Stimulated activated CD4-positive, alpha-beta T cell treated with anti-CD3 and anti-CD28 coated beads, TNF-alpha, amount 100 ng/mL, for 4 hours (primary cell): ENCODE measurements around the gene ATG4B.
"Not testable (repeated sequence)": the region's sequence is repeated elsewhere in the genome, so short reads cannot be mapped to it uniquely, and the experiment has no call there.

Experiments used
- DNase-seq, 3 experiments: peaks; one replicate each; pipeline ENCODE4 v3.0.0-alpha.2; 2020; ENCODE audit warnings: low read depth in 3 of 3

ATG4B gene

DNA sequence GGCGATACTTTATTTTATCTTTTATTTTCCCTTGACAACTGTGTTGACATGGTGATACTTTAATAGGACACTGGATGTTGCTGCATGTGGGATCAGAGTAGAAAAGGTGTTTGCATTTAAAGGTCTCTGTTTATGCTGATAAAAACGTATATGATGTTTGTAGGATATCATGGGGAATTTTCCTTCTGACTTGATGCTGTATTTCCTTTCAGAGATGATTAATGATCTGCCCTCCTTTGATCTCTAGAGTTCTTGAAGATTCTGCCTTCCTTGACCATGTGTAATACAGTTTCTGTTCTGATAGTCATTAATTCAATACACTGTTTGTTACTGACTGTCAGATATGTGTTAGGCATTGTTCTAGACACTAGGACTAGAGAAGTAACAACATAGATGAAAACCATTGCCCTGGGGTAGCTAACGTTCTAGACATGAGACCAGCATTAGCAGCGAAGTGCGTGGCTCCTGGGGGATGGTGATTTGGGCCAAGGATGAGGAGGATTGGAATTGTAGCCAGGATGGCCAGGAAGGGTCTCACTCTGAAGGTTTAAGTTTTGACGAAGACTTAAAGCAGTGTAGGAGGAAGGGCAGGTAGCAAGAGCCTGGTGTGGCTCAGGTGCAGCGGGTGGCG is 2.8 kb downstream of the ATG4B start:
- DNase-seq = no peak

DNA sequence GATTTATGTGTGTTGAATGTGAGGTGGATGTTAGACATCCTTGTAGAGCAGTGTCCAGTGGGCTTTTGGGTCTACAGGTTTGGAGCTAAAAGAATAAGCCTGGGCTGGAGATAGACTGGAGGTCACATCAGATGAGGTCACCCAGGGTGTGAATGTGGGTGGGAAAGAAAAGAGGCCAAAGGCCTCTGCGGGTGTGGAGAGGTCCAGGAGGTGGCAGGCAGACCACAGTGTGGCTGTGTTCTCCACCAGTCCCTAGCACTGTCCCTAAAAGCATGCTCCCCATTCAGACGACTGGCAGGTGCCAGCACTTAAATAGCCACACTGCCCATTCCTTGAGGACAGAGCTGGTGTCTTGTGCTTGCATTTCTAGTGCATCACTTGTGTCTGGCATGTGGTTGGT is 4.1 kb downstream of the ATG4B start:
- no peak for DNase-seq

- DNase-seq = no peak
Observed at GRCh38 chr2:241645056-241645914, 7.8 kb downstream of the ATG4B start.

GRCh38 chr2:241645915-241646645 is 8.6 kb downstream of the ATG4B start:
- DNase-seq = no peak

- DNase-seq = no peak
Observed at GRCh38 chr2:241648453-241648852, 11.0 kb downstream of the ATG4B start.

GRCh38 chr2:241649404-241649803 is 11.9 kb downstream of the ATG4B start:
- no peak for DNase-seq

- DNase-seq = no peak
Observed at GRCh38 chr2:241649927-241650326, 12.4 kb downstream of the ATG4B start.

GRCh38 chr2:241652142-241652541 is 14.6 kb downstream of the ATG4B start:
- DNase-seq = no peak

DNA sequence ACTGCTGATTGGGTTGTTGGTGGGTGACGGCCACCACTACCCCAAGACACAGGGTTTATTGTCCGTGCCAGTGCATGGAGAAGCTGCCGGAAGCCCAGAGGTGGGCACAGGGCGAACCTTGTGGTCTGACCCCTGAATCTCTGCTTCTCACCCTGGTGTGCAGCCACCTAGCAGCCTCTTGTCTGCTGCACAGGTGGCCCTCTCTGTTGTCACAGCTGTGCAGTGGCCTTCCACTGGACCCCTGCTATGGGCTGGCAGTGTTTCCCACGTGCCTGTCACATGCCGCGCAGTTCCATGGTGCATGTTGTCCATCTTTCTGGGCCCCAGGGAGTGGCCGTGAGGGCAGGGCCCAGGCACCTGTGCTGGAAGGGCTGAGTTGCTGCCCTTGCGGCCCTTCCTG is 15.2 kb downstream of the ATG4B start:
- DNase-seq = no peak

DNA sequence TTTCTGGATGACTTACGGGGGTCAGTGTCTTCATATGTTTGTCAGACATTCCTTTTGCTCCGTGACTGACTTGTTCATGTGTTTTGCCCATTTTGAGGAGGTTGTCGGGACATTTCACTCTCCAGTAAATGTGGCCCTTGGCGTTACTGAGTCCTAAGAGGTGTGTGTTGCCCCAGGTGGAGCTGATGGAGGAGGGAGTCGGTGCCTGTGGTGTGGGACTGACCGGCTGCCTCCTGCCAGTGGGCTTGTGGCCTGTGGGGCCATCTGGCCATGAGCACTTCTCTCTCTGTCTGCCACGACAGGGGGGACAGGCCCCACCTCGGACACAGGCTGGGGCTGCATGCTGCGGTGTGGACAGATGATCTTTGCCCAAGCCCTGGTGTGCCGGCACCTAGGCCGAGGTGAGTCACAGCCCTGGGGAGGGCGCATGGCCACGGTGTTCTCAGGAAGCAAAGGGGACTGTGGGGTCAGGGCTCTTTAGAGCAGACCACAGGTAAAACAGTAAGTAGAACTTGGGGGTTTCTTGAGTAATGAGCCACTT is 15.8 kb downstream of the ATG4B start:
- DNase-seq = no peak

DNA sequence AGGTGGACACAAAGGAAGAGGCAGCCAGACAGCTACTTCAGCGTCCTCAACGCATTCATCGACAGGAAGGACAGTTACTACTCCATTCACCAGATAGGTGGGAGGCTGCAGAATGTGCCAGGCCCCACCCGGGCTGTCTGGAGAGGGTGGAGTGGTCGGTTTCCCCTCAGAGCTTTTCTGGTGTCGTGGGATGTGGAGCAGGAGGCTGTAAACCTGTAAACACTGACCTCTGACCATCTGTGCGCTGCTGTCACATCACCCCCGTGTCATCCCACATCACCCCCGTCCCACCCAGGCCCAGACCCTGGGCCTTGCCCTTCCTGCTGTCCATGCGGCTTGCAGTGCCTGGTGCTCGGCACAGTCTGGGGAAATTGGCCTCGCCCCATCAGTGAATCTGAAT is 17.1 kb downstream of the ATG4B start:
- DNase-seq = no peak

- DNase-seq = no peak
Observed at GRCh38 chr2:241655516-241656189, 18.2 kb downstream of the ATG4B start.

DNA sequence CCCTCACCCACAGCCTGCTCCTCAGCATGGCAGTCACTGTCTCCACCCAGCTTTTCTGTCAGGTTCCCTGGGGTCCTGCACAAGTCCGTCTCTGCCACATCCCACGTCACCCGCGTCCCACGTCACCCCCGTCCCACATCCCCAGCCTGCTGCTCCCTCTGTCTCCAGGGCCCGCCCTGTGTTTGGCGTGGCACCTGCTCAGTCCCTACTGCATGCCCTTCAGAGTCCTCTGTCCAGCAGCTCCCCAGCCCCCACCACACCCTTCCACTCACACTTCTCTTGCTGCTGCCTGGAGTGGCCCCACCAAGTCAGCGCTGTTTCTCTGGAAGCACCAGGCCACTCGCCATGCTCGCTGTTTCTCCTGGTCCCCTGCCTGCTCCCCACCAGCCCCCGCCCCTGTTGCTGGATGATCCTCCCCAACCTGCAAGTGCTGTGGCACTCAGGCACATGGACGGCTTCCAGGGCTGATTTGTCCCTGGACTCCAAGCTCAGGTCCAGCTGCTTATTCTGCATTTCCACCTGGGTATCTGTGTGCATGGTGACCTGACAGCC is 18.8 kb downstream of the ATG4B start:
- no peak for DNase-seq

DNA sequence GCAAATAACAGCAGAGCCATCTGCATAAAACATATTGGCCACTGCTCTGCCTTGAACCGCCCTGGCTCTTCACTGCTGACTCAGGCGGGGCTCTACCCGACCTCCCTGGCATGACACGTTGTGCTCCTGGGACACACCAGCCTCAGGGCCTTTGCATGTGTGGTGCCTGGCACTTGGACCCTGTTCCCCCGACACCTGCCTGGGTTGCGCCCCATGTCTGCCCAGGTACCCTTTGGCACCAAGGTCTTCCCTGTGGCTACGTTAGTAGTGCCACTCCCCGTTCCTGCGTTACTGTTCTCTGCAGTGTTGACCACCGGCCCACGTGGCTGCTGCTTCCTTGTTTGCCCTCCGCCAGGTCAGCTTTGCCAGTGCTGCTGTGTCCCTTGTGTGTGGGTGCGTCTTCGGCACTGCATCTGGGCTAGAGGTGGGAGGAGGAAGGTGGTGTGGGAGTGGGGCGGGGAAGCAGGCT is 20.3 kb downstream of the ATG4B start:
- DNase-seq = no peak

DNA sequence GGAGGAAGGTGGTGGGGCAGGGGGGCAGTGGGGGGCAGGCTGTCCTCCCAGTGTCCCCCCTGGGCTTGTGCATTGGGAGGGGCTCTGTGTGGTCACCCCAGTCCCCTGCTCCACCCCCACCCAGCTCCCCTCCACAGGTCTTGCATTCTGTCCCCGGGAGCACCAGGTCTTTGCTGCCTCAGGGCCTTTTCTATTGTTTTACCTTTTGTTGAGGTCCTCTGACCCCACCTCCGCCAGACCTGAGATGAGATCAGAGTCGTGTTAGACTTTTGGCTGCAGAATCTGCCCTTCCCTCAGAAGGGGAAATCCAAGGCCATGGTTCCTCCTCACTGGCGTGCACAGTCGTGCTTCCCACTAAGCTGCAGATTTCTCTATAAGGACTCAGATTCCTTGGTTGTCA is 20.8 kb downstream of the ATG4B start:
- no peak for DNase-seq

DNA sequence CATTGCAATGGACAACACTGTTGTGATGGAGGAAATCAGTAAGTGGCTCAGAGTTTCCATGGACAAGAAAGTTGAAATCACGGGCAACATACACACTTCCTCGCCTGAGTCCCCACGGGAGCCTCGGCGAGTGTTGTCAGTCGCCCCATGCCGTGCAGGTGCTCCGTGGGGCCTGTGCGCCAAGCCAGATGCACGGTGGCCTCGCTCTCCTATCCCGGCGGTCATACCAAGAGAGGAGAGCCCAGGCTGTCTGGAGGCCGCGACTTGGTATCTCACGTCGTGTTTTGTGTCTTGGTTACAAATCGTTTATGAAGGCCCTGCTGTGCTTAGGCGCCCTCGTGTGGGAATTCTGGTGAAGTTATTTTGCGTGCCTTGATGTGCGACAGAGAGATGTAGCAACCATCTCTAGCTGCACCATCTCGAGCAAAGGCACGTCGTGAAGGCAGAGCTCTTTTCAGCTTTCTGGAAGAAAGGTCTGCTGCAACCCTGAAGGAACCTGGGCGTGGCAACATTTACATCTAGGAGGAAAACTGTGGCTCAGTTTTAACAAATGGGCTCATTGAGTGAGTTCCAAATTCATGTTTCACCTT is 21.8 kb downstream of the ATG4B start:
- peak in 1 of 3 experiments; percentile 19 for DNase-seq

DNA sequence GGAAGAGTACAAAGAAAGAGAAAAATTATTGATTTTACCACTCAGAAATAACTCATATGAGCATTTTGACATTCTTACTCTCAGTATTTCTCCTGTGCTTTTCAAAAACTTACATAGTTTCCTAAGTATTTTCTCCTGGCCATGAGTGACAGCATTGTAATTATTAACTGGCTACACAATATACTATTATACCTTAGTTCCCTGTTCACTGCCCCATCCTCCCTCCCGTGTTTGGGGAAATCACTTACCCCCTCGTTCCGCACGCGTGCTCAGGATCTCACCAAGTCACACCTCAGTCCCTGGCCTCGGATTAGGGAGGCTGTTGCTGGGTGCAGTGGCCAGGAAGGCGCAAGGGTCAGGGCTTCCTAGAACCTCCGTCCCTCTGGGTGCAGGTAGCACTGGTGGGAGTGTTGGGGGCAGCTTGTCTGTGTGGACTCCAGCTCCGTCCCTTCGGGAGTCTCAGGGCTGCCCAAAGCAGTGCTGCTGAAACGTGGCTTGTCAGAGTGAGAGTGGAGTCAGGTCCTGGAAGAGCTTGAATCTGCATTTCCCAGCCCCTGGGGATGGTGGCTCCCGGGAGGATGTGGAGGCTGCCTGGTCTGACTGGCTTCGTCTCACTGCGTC is 23.2 kb downstream of the ATG4B start:
- DNase-seq = no peak

DNA sequence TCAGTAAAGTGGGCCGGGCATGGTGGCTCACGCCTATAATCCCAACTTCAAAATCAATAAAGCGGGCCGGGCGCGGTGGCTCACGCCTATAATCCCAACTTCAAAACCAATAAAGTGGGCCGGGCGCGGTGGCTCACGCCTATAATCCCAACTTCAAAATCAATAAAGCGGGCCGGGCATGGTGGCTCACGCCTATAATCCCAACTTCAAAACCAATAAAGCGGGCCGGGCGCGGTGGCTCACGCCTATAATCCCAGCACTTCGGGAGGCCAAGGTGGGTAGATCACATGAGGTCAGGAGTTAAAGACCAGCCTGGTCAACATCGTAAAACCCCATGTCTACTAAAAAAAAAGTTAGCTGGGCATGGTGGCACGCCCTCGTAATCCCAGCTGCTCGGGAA is 25.2 kb downstream of the ATG4B start:
- DNase-seq = not testable (repeated sequence)

- no peak for DNase-seq
Observed at GRCh38 chr2:241665731-241666440, 28.4 kb downstream of the ATG4B start.
